ENCODE measurements around the gene CXCL8.
A peak's percentile ranks its signal among the peaks of the same experiment; 100 is the strongest.

- TF ChIP-seq CTCF (IDR thresholded peaks at IDR 0.05; ENCODE audit: extremely low read depth in 1 of 2, insufficient read depth in 1 of 2, low read depth in 1 of 2, low read length in 2 of 2) = no peak
- TF ChIP-seq FOS (IDR thresholded peaks at IDR 0.05; ENCODE audit: borderline replicate concordance, insufficient read depth, low read length) = peak; percentile 96
- TF ChIP-seq EZH2 (IDR thresholded peaks at IDR 0.05; ENCODE audit: borderline replicate concordance, low read depth, low read length, severe bottlenecking) = no peak
- TF ChIP-seq POLR2A (IDR thresholded peaks at IDR 0.05; ENCODE audit: low read depth, low read length) = peak; percentile 32
- TF ChIP-seq GATA2 (IDR thresholded peaks at IDR 0.05; ENCODE audit: insufficient read depth, insufficient read length, low read depth, low read length) = peak; percentile 88
- TF ChIP-seq POLR2AphosphoS5 (IDR thresholded peaks at IDR 0.05; ENCODE audit: insufficient read depth, low read depth, low read length) = peak; percentile 61
- TF ChIP-seq MAX (IDR thresholded peaks at IDR 0.05; ENCODE audit: insufficient read depth, insufficient read length) = no peak
- TF ChIP-seq JUN (IDR thresholded peaks at IDR 0.05; ENCODE audit: borderline replicate concordance, insufficient read depth, insufficient read length, low read depth) = peak; percentile 81
- TF ChIP-seq MYC (IDR thresholded peaks at IDR 0.05; ENCODE audit: low read depth, low read length) = no peak
These were observed 32.3 kb upstream of the CXCL8 start for GRCh38 chr4:73707918-73708577.
